A375 (cell line): ENCODE measurements around the gene COL8A2. TPM values are rescaled to one million over a fixed set of nuclear protein-coding genes. Genes with fewer than 3 reads are reported as not detected.

Source experiments
- total RNA-seq: library from RNA; depleted of rRNA; stranded (reverse); fragments of >200 nt; shearing (Covaris generic); gene quantifications from 2 replicates; pipeline ENCODE4 v1.2.3, GENCODE V29; 2014; rRNA removed

The COL8A2 gene
- total RNA-seq = 1.1 and 1.3 TPM in 2 replicates

GRCh38 chr1:36125129-36125991, at the start of gene COL8A2:
COL8A2 (minus strand) TSS chr1:36125222; CDS start chr1:36100242, 24,980 bp downstream.

GRCh38 chr1:36155408-36156328, 30.6 kb upstream of the COL8A2 start, which contains the start of gene MAP7D1:
MAP7D1 (plus strand) TSS chr1:36156160; CDS start chr1:36156418, 258 bp downstream.

GRCh38 chr1:36149237-36149972, 24.4 kb upstream of the COL8A2 start, which contains the start of gene TRAPPC3:
TRAPPC3 (minus strand) TSS chr1:36149486; CDS start chr1:36149378, 108 bp downstream.

GRCh38 chr1:36088577-36089392, 36.2 kb downstream of the COL8A2 start, which contains the start of gene ADPRS:
ADPRS (plus strand) TSS chr1:36088892; CDS start chr1:36088905, 13 bp downstream.

GRCh38 chr1:36083635-36084496, 41.2 kb downstream of the COL8A2 start, which contains the start of gene TEKT2:
TEKT2 (plus strand) TSS chr1:36084094; CDS start chr1:36084922, 828 bp downstream.

Other genes with a start within 250 kb of the COL8A2 start
- gene AGO1, start 242.0 kb downstream of the COL8A2 start, total RNA-seq = 33.5 and 37.9 TPM in 2 replicates
- gene AGO3, start 194.1 kb downstream of the COL8A2 start, total RNA-seq = 27.8 and 28.9 TPM in 2 replicates
- 0.45 TPM in 1 of 2 replicates, not detected in the other for gene TEKT2, start 41.1 kb downstream of the COL8A2 start, total RNA-seq
- gene ADPRS, start 36.3 kb downstream of the COL8A2 start, total RNA-seq = 53.1 and 61.6 TPM in 2 replicates
- gene TRAPPC3, start 24.3 kb upstream of the COL8A2 start, total RNA-seq = 62.4 and 72.7 TPM in 2 replicates
- 131 and 142 TPM in 2 replicates for gene MAP7D1, start 30.9 kb upstream of the COL8A2 start, total RNA-seq
- gene THRAP3, start 99.2 kb upstream of the COL8A2 start, total RNA-seq = 61.2 and 61.7 TPM in 2 replicates
- 5.2 and 6.3 TPM in 2 replicates for gene SH3D21, start 181.1 kb upstream of the COL8A2 start, total RNA-seq
- 95.6 and 113 TPM in 2 replicates for gene EVA1B, start 198.4 kb upstream of the COL8A2 start, total RNA-seq